KMS-11 (cell line): ENCODE results near the gene KLRF1.

Source experiments
- H2AFZ ChIP-seq: fragments of 200-600 bp; sonication (generic); 2 replicates; pipeline ENCODE4 v1.6.1; 2016; ENCODE audit warnings: antibody characterized with exemption, mixed run types, low read depth
- H3K27ac ChIP-seq: fragments of 200-600 bp; sonication (generic); 2 replicates; pipeline ENCODE4 v1.6.1; 2016; ENCODE audit warnings: mild to moderate bottlenecking, mixed run types
- H3K27me3 ChIP-seq: fragments of 200-600 bp; sonication (generic); 2 replicates; pipeline ENCODE4 v1.6.1; 2017; ENCODE audit warnings: mild to moderate bottlenecking, low read depth, mixed run types, moderate library complexity; ENCODE audit not compliant: insufficient read depth
- H3K36me3 ChIP-seq: fragments of 200-600 bp; sonication (generic); 2 replicates; pipeline ENCODE4 v1.6.1; 2017; ENCODE audit warnings: mild to moderate bottlenecking, mixed run types; ENCODE audit not compliant: insufficient read depth
- H3K4me1 ChIP-seq: fragments of 200-600 bp; sonication (generic); 2 replicates; pipeline ENCODE4 v1.6.1; 2016; ENCODE audit warnings: mild to moderate bottlenecking, low read depth, mixed run types; ENCODE audit not compliant: poor library complexity, severe bottlenecking
- H3K4me2 ChIP-seq: fragments of 200-600 bp; sonication (generic); 2 replicates; pipeline ENCODE4 v1.7.0; 2016; ENCODE audit warnings: mild to moderate bottlenecking, mixed run types
- H3K4me3 ChIP-seq: fragments of 200-600 bp; sonication (generic); IDR thresholded peaks from 2 replicates; pipeline ENCODE4 v1.6.1; 2017; ENCODE audit warnings: low read depth, low read length, mixed read lengths; ENCODE audit not compliant: insufficient read depth
- H3K79me2 ChIP-seq: fragments of 200-600 bp; sonication (generic); 2 replicates; pipeline ENCODE4 v1.6.1; 2016; ENCODE audit warnings: low read depth, mixed run types; ENCODE audit not compliant: insufficient read depth
- H3K9ac ChIP-seq: fragments of 200-600 bp; sonication (generic); 2 replicates; pipeline ENCODE4 v1.6.1; 2016; ENCODE audit warnings: mild to moderate bottlenecking, mixed run types
- H4K20me1 ChIP-seq: fragments of 200-600 bp; sonication (generic); 2 replicates; pipeline ENCODE4 v1.6.1; 2016; ENCODE audit warnings: mild to moderate bottlenecking, mixed run types; ENCODE audit not compliant: insufficient read depth
- CTCF ChIP-seq: fragments of 200-600 bp; sonication (generic); conservative IDR thresholded peaks from 2 replicates; pipeline ENCODE4 v1.6.1; 2017; ENCODE audit warnings: low read depth, mild to moderate bottlenecking, antibody characterized with exemption, low read length, moderate library complexity, mixed read lengths

KLRF1 gene

GRCh38 chr12:9796346-9796745 is 30.9 kb upstream of the KLRF1 start:
- H3K27ac ChIP-seq: no peak overlapping the region
- H3K9ac ChIP-seq: no peak overlapping the region
- H2AFZ ChIP-seq: no peak overlapping the region
- H3K36me3 ChIP-seq: no peaks in the 10 kb centered on the region
- no peak for TF ChIP-seq CTCF
- no peaks in the 10 kb centered on the region for H3K27me3 ChIP-seq
- peaks cover 4% of the 10 kb centered on the region for H3K4me1 ChIP-seq
- no peaks in the 10 kb centered on the region for H4K20me1 ChIP-seq
- H3K4me2 ChIP-seq: no peak overlapping the region
- H3K4me3 ChIP-seq: no peak overlapping the region
- H3K79me2 ChIP-seq: no peaks in the 10 kb centered on the region

GRCh38 chr12:9796971-9797370 is 30.3 kb upstream of the KLRF1 start:
- Histone ChIP-seq H3K9ac (no peak overlapping the region), H3K4me3 (no peak overlapping the region), H3K4me1 (peaks cover 4% of the 10 kb centered on the region), H2AFZ (no peak overlapping the region), H3K79me2 (no peaks in the 10 kb centered on the region), H3K27ac (no peak overlapping the region), H3K36me3 (no peaks in the 10 kb centered on the region), H3K4me2 (no peak overlapping the region), H4K20me1 (no peaks in the 10 kb centered on the region), H3K27me3 (no peaks in the 10 kb centered on the region)
- TF ChIP-seq CTCF: no peak

GRCh38 chr12:9797722-9798619 is 29.3 kb upstream of the KLRF1 start:
- Histone ChIP-seq H3K4me2 (no peak overlapping the region), H3K79me2 (no peaks in the 10 kb centered on the region), H4K20me1 (no peaks in the 10 kb centered on the region), H3K27ac (no peak overlapping the region), H3K36me3 (no peaks in the 10 kb centered on the region), H2AFZ (no peak overlapping the region), H3K4me3 (no peak overlapping the region), H3K27me3 (no peaks in the 10 kb centered on the region), H3K4me1 (peaks cover 4% of the 10 kb centered on the region), H3K9ac (no peak overlapping the region)
- TF ChIP-seq CTCF: peak; percentile 47; the same call in 1 of the 2 replicates

- no peak for TF ChIP-seq CTCF
- no peak overlapping the region for H3K4me2 ChIP-seq
- no peak overlapping the region for H3K4me3 ChIP-seq
- no peaks in the 10 kb centered on the region for H4K20me1 ChIP-seq
- peaks cover 4% of the 10 kb centered on the region for H3K4me1 ChIP-seq
- H2AFZ ChIP-seq: no peak overlapping the region
- no peaks in the 10 kb centered on the region for H3K27me3 ChIP-seq
- H3K27ac ChIP-seq: no peak overlapping the region
- no peak overlapping the region for H3K9ac ChIP-seq
- no peaks in the 10 kb centered on the region for H3K36me3 ChIP-seq
- H3K79me2 ChIP-seq: no peaks in the 10 kb centered on the region
Measured at GRCh38 chr12:9799961-9800360, 27.3 kb upstream of the KLRF1 start.
